Measurements from ENCODE around the gene TBX5.

TBX5 gene

DNA sequence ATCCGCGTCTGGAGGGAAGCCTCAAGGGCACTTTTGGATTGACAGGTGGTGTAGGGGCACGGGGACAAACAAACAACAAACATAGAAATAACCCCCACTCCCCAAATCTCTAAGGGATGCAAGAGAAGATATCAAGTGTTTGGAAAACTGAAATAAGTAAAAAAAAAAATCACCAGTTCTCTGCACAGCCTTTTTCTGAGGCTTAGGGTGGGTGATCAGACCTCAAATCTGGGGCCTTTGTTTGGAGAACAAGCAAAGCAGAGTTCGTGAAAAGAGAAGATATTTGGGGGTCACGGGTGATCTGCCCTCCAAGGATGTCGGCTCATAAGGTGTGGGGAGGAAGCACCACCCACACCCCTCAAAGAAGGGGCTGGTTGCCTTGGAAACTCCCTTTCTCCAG, 10.7 kb downstream of the TBX5 start:
- no peak for TF ChIP-seq CTCF (IDR thresholded peaks at IDR 0.05; ENCODE audit: low read depth, low read length)
- H3K4me3 ChIP-seq (ENCODE audit: low read depth, low read length) = no peak overlapping the region; the same call in 1 of the 2 replicates

DNA sequence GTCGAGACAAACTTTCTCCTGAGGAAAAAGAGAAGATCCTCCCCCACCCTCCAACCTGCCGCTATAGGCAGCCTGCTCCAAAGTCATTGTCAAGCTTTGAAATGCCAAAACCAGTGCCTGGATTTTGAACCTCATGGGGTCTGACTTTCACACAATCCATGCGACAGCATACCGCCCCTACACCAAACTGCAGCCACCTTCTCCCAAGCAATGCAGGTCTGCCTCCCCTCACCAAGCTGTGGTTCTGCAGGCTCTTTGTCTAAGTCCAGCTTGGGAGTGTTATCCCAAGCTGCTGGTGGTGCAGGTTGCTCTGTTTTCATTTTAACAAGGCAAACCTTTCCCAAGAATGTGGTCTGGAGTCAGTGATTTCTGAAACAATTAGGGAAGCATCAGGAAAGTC, 12.4 kb downstream of the TBX5 start:
- H3K4me3 ChIP-seq (ENCODE audit: low read depth, low read length) = no peak overlapping the region
- TF ChIP-seq CTCF (IDR thresholded peaks at IDR 0.05; ENCODE audit: low read depth, low read length) = no peak

- no peak overlapping the region for H3K4me3 ChIP-seq (ENCODE audit: low read depth, low read length)
- TF ChIP-seq CTCF (IDR thresholded peaks at IDR 0.05; ENCODE audit: low read depth, low read length) = no peak
Measured at GRCh38 chr12:114392909-114393308, 13.0 kb downstream of the TBX5 start.

- no peak overlapping the region for H3K4me3 ChIP-seq (ENCODE audit: low read depth, low read length)
- TF ChIP-seq CTCF (IDR thresholded peaks at IDR 0.05; ENCODE audit: low read depth, low read length) = no peak
Measured at GRCh38 chr12:114391088-114391487, 14.9 kb downstream of the TBX5 start.

DNA sequence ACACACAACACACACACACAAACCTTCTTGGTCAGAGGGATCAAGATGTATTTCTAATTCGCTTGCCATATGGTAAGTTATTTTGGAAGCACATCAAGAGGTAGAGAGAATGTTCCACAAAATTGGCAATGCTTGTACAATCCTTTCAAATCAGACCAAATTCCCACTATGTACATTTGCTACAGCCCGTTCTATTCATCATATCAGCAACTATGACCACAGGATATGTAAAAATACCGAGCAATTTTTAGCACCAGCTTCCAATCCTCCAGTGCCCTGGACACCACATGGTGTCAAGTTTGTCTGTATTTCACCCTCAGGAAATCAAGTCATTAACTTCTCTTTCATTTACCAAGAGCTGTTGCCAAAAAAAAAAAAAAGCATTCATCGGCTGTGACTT, 21.2 kb downstream of the TBX5 start:
- no peak for TF ChIP-seq CTCF (IDR thresholded peaks at IDR 0.05; ENCODE audit: low read depth, low read length)

DNA sequence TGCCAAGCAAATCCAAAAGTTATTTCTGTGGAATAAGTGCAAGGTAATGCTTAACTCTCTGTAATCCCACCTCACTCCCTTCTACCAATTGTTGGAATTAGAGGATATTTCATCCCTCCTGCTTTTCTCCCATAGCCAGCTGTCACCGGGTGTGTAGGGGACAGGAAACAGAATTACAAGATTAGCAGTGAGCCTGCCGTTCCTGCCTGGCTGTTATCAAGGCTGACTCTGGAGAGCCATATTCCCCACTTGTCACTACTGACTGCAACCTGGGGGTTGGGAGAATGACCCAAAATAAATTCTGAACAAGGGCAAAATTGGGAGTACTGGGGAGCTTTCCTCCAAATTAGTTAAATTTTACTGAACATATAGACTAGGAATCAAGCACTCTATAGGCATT, 24.8 kb downstream of the TBX5 start:
- H3K4me3 ChIP-seq (ENCODE audit: low read depth, low read length) = no peak overlapping the region
- no peak for TF ChIP-seq CTCF (IDR thresholded peaks at IDR 0.05; ENCODE audit: low read depth, low read length)

More for the DNA sequence above, 21.2 kb downstream of the TBX5 start:
- H3K4me3 ChIP-seq (ENCODE audit: low read depth, low read length) = no peak overlapping the region

DNA sequence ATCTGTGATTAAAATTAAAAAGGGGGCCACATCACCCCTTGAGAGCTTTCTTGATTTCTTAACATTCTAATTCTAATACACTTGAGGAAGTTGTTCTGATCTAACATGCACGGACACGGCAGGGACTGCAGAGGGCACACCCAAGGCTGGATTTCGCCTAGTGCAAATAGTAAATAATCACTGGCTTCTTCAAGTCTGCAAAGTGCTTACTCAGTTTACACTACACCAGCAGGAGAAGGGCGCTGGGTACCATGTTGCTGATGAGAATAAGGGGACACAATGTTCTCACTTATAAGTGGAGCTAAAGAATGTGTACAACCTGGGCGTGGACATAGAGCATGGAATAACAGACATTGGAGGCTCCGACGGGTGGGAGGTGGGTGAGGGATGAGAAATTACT, 34.2 kb downstream of the TBX5 start:
- TF ChIP-seq CTCF (IDR thresholded peaks at IDR 0.05; ENCODE audit: low read depth, low read length) = no peak
- H3K4me3 ChIP-seq (ENCODE audit: low read depth, low read length) = no peak overlapping the region

Measured in WI38 (cell line).